ENCODE results near the gene C17orf50.
A peak's percentile ranks its signal among the peaks of the same experiment; 100 is the strongest.

DNA sequence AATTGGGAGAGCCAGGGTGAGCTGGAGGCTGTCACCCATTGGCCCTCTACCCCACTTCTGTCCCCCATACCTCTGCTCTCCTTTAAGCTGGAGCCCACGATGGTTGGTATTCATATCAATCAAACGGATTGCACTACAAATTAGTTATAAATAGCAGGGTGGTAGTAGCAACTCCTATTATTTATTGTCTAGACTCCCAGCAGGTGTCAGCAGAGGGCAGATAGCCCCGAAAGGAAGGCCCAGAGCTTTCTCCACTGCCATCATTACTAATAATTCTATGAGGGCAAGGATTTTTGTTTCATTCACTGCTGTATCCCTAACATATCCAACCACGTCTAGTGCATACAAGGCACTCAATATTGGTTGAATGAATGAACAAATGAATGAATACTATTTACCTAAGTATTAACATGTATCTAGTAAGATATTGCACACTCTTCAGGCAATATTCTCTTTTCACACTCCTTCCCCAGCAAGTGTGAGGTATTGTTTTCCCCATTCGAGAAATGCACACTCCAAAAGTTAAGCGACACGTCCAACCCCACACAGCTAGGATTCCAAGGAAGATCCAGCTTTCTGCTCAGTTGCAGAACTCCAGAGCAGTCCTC is 6.3 kb downstream of the C17orf50 start:
- TF ChIP-seq, protein P1, sequence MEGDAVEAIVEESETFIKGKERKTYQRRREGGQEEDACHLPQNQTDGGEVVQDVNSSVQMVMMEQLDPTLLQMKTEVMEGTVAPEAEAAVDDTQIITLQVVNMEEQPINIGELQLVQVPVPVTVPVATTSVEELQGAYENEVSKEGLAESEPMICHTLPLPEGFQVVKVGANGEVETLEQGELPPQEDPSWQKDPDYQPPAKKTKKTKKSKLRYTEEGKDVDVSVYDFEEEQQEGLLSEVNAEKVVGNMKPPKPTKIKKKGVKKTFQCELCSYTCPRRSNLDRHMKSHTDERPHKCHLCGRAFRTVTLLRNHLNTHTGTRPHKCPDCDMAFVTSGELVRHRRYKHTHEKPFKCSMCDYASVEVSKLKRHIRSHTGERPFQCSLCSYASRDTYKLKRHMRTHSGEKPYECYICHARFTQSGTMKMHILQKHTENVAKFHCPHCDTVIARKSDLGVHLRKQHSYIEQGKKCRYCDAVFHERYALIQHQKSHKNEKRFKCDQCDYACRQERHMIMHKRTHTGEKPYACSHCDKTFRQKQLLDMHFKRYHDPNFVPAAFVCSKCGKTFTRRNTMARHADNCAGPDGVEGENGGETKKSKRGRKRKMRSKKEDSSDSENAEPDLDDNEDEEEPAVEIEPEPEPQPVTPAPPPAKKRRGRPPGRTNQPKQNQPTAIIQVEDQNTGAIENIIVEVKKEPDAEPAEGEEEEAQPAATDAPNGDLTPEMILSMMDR (IDR thresholded peaks at IDR 0.05): peak; percentile 31 to 70 (median 56)
- TF ChIP-seq POLR2A (IDR thresholded peaks at IDR 0.05): no peak
